ENCODE results near the gene CCZ1.
A peak's percentile ranks its signal among the peaks of the same experiment; 100 is the strongest.
"Not testable (repeated sequence)": the region's sequence is repeated elsewhere in the genome, so short reads cannot be mapped to it uniquely, and the experiment has no call there.

CCZ1 gene

DNA sequence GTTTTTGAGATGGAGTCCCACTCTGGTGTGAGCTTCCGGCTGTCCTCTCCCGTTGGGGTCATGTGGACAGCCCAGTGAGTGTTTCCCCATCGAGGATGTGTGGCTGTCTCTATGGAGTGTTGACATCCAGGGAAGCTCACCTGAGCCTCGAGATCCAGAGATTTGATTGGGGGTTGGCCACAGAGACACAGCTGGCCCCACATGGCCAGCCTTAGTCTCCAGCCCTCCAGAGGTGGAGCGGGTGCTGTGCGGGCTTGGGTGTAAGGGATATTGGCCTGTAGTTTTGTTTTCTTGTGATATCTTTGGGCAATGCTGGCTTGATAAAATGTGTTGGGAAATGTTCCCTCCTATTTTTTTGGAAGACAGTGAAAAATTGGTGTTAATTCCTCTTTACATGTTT is 18.0 kb downstream of the CCZ1 start:
- DNase-seq (ENCODE audit: low read depth), result not testable (repeated sequence)

DNA sequence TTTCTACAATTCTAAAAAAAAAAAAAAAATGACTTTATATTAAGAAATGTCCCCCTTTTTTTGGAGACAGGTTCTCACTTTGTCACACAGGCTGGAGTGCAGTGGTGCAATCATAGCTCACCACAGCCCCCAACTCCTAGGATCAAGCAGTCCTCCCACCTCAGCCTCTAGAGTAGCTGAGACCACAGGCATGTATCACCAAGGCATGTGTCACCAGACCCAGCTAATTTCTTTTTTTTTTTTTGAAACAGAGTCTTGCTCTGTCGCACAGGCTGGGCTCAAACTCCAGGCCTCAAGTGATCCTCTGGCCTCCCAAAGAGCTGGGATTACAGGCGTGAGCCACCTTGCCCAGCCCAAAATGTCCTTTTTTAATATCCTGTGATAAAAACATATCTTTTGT is 25.6 kb downstream of the CCZ1 start:
- not testable (repeated sequence) for DNase-seq (ENCODE audit: low read depth)

DNA sequence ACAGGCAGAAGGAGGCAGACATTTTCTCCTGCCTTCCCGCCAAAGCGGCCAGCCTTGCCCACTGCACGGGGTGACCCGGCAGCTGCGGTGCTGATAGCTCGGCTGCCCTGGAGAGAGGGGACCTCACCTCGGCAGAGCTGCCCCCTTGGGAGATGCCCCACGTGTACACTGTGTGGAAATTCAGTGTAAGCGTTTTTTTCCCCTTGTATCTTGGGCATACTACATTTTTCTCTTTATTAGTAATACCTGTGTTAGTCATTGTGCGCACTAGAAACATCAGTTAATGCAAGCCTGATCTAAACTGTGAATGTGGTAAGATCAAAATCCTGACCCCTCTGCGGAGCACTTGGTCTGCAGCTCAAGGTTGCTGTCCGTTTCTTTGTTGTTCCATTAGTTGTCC is 26.1 kb downstream of the CCZ1 start:
- not testable (repeated sequence) for DNase-seq (ENCODE audit: low read depth)

DNA sequence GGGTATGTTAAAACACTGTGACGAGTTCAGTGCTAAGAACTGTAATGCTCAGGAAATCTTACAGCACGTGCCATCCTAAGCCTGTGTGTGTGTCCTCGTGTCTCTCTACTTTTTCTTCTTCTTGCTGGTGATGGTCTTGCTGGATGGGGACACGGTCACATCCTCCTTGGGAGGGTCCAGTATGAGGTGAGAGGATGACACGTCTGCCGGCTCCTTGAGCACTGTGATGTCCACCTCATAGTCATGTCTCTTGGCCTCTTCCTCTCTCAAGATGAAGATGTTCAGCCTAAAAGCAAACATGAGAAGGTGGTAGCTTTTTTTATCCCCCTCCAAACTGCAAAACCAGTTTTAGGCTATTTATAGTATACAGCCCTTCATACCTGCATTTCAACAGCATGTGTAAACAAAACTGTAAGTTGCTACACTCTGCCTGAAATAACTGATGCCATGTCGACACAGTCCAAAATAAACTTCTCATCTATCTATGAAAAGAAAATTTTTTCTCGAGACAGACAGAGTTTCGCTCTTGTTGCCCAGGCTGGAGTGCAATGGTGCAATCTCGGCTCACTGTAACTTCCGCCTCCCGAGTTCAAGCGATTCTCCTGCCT is 27.8 kb downstream of the CCZ1 start:
- not testable (repeated sequence) for DNase-seq (ENCODE audit: low read depth)

DNA sequence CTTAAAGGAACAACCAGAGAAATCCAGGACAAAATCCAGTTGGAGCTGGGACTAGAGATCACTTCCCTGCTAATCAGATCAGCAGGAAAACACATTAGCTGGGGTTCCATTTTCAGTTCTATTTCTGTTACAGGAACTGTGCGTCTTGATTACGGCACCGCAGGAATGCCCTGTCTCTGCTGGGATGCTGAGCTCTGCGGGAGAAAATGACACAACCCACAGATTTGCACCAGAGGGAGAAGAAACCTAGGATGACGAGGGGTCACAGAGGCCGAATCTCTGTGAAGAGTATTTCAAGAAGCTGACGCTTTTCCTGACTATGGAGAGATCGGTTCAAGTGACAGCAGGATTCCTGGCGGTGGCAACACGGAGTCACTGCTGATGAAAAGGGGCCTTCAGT is 31.8 kb downstream of the CCZ1 start:
- DNase-seq (ENCODE audit: low read depth), result not testable (repeated sequence)

DNA sequence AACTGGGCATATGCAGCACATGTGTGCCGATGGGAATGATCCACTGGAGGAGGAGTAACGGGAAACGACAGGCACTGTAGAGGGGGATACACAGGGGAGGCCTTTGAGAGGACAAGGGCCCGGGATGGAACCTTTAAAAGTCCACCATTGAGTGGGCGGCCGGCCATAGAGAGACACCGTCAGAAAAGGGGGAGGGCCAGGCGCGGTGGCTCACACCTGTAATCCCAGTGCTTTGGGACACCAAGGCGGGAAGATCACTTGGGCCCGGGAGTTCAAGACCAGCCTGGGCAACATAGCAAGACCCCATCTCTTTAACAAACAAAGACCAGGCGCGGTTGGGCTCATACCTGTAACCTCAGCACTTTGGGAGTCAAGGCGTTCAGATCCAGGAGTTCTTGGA is 32.7 kb downstream of the CCZ1 start:
- not testable (repeated sequence) for DNase-seq (ENCODE audit: low read depth)

DNA sequence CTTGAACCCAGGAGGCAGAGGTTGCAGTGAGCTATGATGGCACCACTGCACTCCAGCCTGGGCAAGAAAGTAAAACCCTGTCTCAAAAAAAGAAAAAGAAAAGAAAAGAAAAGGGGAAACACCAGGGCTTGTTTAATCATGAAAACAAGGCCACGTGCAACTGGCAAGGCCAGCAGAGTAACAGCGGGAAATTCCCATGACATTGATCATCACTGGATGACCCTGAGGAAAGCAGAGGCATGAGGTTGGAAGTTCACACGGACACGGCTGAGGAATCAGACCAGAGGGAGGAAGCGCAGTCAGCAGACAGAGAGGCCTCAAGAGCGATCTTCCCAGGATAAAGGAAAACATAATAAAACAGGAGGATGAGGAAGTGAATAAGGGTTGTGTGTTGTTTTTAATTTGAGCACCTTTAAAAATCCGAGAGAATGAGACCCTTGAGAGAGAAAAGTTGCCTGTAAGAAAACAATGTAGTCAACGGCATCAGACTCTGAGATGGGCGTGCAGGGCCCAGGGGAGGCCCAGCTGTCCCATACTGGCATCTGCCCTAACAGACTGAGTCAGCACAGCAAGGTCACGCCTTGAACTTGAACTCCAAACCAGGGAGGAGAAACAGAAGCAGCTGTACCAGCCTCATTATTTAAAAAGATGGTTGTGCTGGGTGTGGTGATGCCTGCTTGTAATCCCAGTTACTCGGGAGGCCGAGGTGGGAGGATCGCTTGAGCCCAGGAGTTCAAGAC is 33.5 kb downstream of the CCZ1 start:
- peak; percentile 61 for DNase-seq (ENCODE audit: low read depth)

DNA sequence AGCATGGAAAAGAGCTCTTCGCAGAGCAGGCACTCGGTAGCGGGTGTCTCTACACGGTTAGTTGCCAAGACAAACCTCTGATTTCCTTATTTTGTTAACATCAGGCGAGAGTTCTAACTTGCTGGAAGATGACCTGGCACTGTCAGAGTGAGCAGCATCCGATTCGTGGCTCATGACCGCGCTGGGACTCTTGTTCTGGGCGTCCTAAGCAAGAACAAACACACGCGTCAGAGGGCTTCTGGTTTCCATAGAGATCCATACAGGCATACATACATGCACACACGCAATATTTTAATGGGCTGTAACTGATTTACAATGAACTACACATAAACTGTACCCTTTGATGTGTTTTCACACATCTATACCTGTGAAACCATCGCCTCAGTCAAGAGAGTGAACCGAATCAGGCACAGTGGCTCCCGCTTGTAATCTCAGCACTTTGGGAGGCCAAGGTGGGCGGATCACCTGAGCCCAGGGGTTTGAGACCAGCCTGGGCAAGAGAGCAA is 36.5 kb downstream of the CCZ1 start:
- not testable (repeated sequence) for DNase-seq (ENCODE audit: low read depth)

DNA sequence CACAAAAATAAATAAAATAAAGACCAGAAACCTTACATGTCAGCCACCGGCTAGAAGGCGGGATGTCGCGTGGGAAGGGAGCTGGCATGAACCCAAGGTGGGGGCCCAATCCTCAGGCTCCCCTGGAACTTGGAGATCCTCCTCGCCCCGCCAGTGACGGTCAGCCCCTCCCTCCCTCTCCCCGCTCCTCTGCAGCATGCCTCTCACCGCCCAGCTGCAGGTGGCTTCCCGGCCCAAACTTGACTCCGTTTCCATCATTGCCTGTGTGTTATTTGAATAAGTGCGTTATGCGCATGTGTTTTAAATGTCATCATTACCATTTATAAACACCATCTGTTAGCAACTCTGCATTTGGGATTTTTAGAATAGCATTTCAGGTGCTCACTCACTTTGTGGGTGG is 64.7 kb downstream of the CCZ1 start:
- DNase-seq (ENCODE audit: low read depth), result not testable (repeated sequence)

DNA sequence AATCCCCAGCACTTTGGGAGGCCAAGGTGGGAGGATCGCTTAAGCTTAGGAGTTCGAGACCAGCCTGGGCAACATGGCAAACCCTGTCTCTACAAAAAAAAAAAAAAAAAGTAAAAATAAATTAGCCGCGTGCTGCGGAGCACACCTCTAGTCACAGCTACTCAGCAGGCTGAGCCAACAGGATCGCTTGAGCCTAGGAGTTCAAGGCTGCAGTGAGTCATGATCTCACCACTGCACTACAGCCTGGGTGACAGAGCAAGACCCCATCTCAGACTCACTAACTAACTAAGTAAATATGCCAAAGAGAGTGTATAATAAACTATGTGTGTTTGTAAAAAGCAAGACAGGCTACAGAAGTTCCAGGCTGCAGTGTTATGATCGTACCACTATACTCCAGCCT is 65.3 kb downstream of the CCZ1 start:
- not testable (repeated sequence) for DNase-seq (ENCODE audit: low read depth)

DNA sequence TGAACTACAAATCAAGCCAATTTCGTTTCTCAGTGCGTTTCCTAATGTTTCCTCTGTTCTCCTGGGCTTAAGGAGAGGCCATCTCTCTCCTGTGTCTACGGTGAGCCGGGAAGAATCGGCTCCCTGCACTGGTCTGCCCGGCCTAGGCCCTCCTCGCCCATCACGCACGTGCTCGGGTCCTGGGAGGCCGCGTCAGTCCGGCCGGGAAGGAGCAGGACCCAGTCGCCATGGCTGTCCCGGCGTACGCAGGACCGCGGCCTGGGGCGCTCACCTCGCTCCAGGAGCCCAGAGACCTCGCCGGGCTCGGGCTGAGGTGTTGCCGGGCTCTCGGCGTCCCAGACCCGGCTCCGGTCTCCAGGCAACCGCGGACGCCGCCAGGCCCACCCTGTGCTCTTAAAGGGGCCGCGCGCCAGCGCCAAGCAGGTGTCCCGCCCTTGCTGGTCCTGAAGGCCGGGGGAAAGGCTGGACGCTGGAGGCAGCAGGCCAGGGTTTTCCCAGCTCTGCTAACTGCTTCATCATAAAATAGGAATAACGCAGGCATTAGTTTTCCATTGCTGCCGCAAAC is 71.9 kb downstream of the CCZ1 start, which contains the start of gene RSPH10B:
TSS of gene RSPH10B (minus strand) at position 343 of the 565 bp plus-strand sequence. CDS start 3,573 bp downstream, outside the sequence.
- DNase-seq (ENCODE audit: low read depth), result not testable (repeated sequence)

DNA sequence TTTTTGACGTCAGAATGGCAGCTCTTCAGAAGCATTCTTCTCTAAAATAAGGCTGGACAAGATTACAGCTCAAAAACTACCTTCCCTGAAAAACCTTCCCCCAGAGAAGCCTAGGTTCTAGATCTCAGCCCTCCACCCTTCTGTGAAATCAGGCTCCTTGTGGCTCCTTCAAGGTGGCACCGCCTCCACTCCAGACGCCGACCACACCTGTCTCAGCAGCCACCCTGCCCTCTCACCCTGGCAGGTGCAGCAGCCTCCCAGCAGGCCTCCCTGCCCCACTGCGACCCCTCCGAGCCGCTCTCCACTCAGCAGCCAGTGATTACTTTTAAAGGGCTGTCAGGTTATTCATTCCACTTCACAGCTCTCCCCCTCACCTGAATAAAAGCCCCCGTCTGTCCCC is 75.0 kb downstream of the CCZ1 start:
- DNase-seq (ENCODE audit: low read depth), result not testable (repeated sequence)
